Measurements from ENCODE around the gene ZBTB43. TPM values are rescaled to one million over a fixed set of nuclear protein-coding genes. Genes with fewer than 3 reads are reported as not detected.

Gene ZBTB43
- total and polyA plus RNA-seq, 2 experiments from 2014 or later, result 9.7 to 11.8 TPM

- TF ChIP-seq, protein P1, sequence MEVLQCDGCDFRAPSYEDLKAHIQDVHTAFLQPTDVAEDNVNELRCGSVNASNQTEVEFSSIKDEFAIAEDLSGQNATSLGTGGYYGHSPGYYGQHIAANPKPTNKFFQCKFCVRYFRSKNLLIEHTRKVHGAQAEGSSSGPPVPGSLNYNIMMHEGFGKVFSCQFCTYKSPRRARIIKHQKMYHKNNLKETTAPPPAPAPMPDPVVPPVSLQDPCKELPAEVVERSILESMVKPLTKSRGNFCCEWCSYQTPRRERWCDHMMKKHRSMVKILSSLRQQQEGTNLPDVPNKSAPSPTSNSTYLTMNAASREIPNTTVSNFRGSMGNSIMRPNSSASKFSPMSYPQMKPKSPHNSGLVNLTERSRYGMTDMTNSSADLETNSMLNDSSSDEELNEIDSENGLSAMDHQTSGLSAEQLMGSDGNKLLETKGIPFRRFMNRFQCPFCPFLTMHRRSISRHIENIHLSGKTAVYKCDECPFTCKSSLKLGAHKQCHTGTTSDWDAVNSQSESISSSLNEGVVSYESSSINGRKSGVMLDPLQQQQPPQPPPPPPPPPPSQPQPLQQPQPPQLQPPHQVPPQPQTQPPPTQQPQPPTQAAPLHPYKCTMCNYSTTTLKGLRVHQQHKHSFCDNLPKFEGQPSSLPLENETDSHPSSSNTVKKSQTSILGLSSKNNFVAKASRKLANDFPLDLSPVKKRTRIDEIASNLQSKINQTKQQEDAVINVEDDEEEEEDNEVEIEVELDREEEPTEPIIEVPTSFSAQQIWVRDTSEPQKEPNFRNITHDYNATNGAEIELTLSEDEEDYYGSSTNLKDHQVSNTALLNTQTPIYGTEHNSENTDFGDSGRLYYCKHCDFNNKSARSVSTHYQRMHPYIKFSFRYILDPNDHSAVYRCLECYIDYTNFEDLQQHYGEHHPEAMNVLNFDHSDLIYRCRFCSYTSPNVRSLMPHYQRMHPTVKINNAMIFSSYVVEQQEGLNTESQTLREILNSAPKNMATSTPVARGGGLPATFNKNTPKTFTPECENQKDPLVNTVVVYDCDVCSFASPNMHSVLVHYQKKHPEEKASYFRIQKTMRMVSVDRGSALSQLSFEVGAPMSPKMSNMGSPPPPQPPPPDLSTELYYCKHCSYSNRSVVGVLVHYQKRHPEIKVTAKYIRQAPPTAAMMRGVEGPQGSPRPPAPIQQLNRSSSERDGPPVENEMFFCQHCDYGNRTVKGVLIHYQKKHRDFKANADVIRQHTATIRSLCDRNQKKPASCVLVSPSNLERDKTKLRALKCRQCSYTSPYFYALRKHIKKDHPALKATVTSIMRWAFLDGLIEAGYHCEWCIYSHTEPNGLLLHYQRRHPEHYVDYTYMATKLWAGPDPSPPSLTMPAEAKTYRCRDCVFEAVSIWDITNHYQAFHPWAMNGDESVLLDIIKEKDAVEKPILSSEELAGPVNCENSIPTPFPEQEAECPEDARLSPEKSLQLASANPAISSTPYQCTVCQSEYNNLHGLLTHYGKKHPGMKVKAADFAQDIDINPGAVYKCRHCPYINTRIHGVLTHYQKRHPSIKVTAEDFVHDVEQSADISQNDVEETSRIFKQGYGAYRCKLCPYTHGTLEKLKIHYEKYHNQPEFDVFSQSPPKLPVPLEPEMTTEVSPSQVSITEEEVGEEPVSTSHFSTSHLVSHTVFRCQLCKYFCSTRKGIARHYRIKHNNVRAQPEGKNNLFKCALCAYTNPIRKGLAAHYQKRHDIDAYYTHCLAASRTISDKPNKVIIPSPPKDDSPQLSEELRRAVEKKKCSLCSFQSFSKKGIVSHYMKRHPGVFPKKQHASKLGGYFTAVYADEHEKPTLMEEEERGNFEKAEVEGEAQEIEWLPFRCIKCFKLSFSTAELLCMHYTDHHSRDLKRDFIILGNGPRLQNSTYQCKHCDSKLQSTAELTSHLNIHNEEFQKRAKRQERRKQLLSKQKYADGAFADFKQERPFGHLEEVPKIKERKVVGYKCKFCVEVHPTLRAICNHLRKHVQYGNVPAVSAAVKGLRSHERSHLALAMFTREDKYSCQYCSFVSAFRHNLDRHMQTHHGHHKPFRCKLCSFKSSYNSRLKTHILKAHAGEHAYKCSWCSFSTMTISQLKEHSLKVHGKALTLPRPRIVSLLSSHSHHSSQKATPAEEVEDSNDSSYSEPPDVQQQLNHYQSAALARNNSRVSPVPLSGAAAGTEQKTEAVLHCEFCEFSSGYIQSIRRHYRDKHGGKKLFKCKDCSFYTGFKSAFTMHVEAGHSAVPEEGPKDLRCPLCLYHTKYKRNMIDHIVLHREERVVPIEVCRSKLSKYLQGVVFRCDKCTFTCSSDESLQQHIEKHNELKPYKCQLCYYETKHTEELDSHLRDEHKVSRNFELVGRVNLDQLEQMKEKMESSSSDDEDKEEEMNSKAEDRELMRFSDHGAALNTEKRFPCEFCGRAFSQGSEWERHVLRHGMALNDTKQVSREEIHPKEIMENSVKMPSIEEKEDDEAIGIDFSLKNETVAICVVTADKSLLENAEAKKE (CRISPR knock-in tag; IDR thresholded peaks at IDR 0.05), result no peak
- no peak for TF ChIP-seq EZH2 (IDR thresholded peaks at IDR 0.05; ENCODE audit: low read depth, unreplicated experiment)
Observed at GRCh38 chr9:126854734-126855133, 49.9 kb downstream of the ZBTB43 start (continued).

DNA sequence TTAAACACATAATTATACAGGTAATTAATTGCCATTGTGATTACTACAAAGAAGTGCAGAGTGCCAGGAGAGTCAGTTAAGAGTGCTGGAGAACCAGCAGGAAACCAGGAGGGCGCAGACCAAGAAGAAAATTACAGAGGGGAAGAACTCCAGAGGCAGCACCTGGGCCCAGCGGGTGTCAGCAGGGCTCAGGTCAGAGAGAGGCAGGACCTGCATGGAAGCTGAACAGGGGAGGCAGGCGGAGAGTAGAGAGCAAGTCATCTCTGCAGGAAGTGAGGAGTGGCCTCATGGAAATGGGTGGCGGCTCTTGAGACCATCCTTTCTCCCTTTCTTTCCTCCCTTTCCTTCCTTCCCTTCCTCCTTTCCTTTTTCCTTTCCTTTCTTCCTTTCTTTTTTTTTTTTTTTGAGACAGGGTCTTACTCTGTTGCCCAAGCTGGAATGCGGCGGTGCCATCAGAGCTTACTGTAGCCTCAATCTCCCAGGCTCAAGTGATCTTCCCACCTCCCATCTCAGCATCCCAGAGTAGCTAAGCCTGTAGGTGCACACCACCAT, 51.6 kb downstream of the ZBTB43 start:
- no peak overlapping the region for H3K4me3 Mint-ChIP-seq
- Histone ChIP-seq H3K9me2 (ENCODE audit: insufficient read depth) (no peaks in the 10 kb centered on the region), H3K4me1 (ENCODE audit: insufficient read depth) (peaks cover 1% of the 10 kb centered on the region), H3K27ac (ENCODE audit: low read depth) (no peak overlapping the region), H4K20me1 (replicated peaks; ENCODE audit: insufficient read depth) (peaks cover 2% of the 10 kb centered on the region; the same call in 1 of the 2 replicates), H3K27me3 (ENCODE audit: insufficient read depth) (no peaks in the 10 kb centered on the region), H3K4me3 (no peak overlapping the region), H3K4me2 (no peak overlapping the region), H2AFZ (no peak overlapping the region; the same call in 1 of the 2 replicates), H3K36me3 (ENCODE audit: insufficient read depth) (no peaks in the 10 kb centered on the region), H3K79me2 (replicated peaks; ENCODE audit: insufficient read depth) (peaks cover 5% of the 10 kb centered on the region), H3F3A (replicated peaks; ENCODE audit: low read depth) (no peaks in the 10 kb centered on the region)
- H3K27ac Mint-ChIP-seq, result peak overlapping the region; percentile 41; the same call in 1 of the 2 replicates
- ATAC-seq (peak; percentile 27), DNase-seq (ENCODE audit: low spot score) (peak; percentile 44)
- peaks cover 13% of the 10 kb centered on the region for H3K4me1 Mint-ChIP-seq
- TF ChIP-seq EZH2phosphoT487 (IDR thresholded peaks at IDR 0.05; ENCODE audit: unreplicated experiment), result no peak
- no peaks in the 10 kb centered on the region; the same call in 2 of the 3 replicates for H3K36me3 Mint-ChIP-seq (ENCODE audit: low read depth)
- no peaks in the 10 kb centered on the region for H3K9me3 Mint-ChIP-seq
- peaks cover 11% of the 10 kb centered on the region for H3K27me3 Mint-ChIP-seq (ENCODE audit: insufficient read depth, low read depth, poor library complexity)

Measured in GM23338 (cell line).